ENCODE data around the gene SESN3. TPM values are rescaled to one million over a fixed set of nuclear protein-coding genes. Genes with fewer than 3 reads are reported as not detected.

The SESN3 gene
- total RNA-seq, 1 experiment from 2014 or later, result 36.8 TPM

DNA sequence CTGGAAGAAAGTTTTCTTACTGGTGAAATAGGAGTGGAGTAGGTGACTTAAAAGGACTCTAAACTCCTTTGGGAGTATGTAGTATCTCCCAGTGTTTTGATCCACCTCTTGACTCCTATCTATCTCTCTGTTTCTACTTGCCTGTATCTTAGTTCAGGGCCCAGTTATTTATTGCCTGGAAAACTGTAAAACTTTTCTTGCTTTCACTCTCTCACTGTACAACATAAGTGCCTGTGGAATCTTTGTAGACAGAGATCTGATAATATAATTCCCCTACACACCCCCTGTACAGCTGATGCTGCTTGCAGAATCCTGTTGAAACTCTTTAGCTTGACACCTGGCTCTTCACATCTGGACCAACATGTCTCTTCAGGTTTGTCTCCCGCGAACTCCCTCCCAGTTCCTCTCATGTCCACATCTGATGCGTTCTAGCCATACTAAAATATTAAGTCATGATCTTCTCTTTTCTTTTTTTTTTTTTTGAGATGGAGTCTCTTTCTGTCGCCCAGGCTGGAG, 26.5 kb upstream of the SESN3 start:
- no peak for DNase-seq
- Histone ChIP-seq H2BK15ac (ENCODE audit: low read depth, low read length) (no peak overlapping the region), H2BK12ac (ENCODE audit: insufficient read length, low read depth, low read length) (no peak overlapping the region), H3K14ac (ENCODE audit: insufficient read depth, low read length) (no peak overlapping the region), H3K4ac (ENCODE audit: low read depth, low read length) (no peak overlapping the region), H2AFZ (ENCODE audit: low read length) (no peak overlapping the region), H3K4me2 (ENCODE audit: insufficient read depth, insufficient read length, low read length) (no peak overlapping the region), H3K56ac (ENCODE audit: insufficient read length, low read depth, low read length) (no peak overlapping the region), H4K20me1 (ENCODE audit: control insufficient read depth, insufficient read depth, insufficient read length) (no peaks in the 10 kb centered on the region), H3K79me2 (ENCODE audit: insufficient read depth, low read length) (no peaks in the 10 kb centered on the region), H3K9me3 (ENCODE audit: control insufficient read depth, low read depth, low read length) (no peaks in the 10 kb centered on the region), H3K27me3 (ENCODE audit: insufficient read depth, low read length) (no peaks in the 10 kb centered on the region), H4K5ac (ENCODE audit: insufficient read length, low read depth, low read length) (no peak overlapping the region), H3T11ph (ENCODE audit: low read length) (no peak overlapping the region), H2AK5ac (ENCODE audit: insufficient read length, low read length) (no peak overlapping the region), H2BK120ac (ENCODE audit: low read depth, low read length, poor library complexity, severe bottlenecking) (no peak overlapping the region), H3K4me1 (ENCODE audit: insufficient read depth, low read length) (peaks cover 21% of the 10 kb centered on the region), H3K18ac (ENCODE audit: insufficient read length, low read depth, low read length) (no peak overlapping the region), H3K27ac (ENCODE audit: insufficient read length, low read depth, low read length) (no peak overlapping the region), H3K9ac (ENCODE audit: extremely low read depth, insufficient read length, low read length) (no peak overlapping the region), H3K23ac (ENCODE audit: insufficient read length, low read depth, low read length) (no peak overlapping the region), H3K79me1 (ENCODE audit: insufficient read depth, low read depth, low read length, poor library complexity, severe bottlenecking) (no peaks in the 10 kb centered on the region), H4K8ac (replicated peaks; ENCODE audit: insufficient read length, low read depth, low read length) (no peak overlapping the region), H2BK5ac (ENCODE audit: insufficient read length, low read length) (no peak overlapping the region), H3K23me2 (ENCODE audit: insufficient read length, low read depth, low read length, poor library complexity, severe bottlenecking) (no peaks in the 10 kb centered on the region), H4K91ac (ENCODE audit: insufficient read length, low read depth, low read length) (no peak overlapping the region), H2BK20ac (ENCODE audit: low read depth, low read length, poor library complexity, severe bottlenecking) (no peak overlapping the region)
- TF ChIP-seq, protein P1, sequence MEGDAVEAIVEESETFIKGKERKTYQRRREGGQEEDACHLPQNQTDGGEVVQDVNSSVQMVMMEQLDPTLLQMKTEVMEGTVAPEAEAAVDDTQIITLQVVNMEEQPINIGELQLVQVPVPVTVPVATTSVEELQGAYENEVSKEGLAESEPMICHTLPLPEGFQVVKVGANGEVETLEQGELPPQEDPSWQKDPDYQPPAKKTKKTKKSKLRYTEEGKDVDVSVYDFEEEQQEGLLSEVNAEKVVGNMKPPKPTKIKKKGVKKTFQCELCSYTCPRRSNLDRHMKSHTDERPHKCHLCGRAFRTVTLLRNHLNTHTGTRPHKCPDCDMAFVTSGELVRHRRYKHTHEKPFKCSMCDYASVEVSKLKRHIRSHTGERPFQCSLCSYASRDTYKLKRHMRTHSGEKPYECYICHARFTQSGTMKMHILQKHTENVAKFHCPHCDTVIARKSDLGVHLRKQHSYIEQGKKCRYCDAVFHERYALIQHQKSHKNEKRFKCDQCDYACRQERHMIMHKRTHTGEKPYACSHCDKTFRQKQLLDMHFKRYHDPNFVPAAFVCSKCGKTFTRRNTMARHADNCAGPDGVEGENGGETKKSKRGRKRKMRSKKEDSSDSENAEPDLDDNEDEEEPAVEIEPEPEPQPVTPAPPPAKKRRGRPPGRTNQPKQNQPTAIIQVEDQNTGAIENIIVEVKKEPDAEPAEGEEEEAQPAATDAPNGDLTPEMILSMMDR (conservative IDR thresholded peaks at IDR 0.05), result no peak
- H3K36me3 Mint-ChIP-seq (ENCODE audit: insufficient read depth in 1 of 3, low read depth in 3 of 3), result no peaks in the 10 kb centered on the region; a peak in 1 of 7 replicates
- no peaks in the 10 kb centered on the region for H3K27me3 Mint-ChIP-seq (ENCODE audit: low read depth)
- H3K9me3 Mint-ChIP-seq, result no peaks in the 10 kb centered on the region
- H3K4me3 Mint-ChIP-seq, result no peak overlapping the region
- 0 out of 7 replicates have a peak overlapping the region, but pooled peaks of 1 of the 3 experiments have one; percentile 26 for H3K27ac Mint-ChIP-seq
- no CpG with 5 or more reads among the region's 4 CpGs for WGBS (ENCODE audit: extremely low coverage, insufficient read length, low lambda C conversion rate)
- peaks cover 63% of the 10 kb centered on the region in 2 experiments for H3K4me1 Mint-ChIP-seq

All from H9 (cell line).